Stimulated activated CD4-positive, alpha-beta T cell treated with anti-CD3 and anti-CD28 coated beads, TNF-alpha, amount 100 ng/mL, for 48 hours (primary cell): ENCODE measurements around the gene UNC45A.
A peak's percentile ranks its signal among the peaks of the same experiment; 100 is the strongest.
"Not testable (repeated sequence)": the region's sequence is repeated elsewhere in the genome, so short reads cannot be mapped to it uniquely, and the experiment has no call there.

ENCODE experiments used
- DNase-seq, 3 donors: peaks; one replicate each; pipeline ENCODE4 v3.0.0-alpha.2; 2020; ENCODE audit warnings: low read depth in 3 of 3

Gene UNC45A, protein sequence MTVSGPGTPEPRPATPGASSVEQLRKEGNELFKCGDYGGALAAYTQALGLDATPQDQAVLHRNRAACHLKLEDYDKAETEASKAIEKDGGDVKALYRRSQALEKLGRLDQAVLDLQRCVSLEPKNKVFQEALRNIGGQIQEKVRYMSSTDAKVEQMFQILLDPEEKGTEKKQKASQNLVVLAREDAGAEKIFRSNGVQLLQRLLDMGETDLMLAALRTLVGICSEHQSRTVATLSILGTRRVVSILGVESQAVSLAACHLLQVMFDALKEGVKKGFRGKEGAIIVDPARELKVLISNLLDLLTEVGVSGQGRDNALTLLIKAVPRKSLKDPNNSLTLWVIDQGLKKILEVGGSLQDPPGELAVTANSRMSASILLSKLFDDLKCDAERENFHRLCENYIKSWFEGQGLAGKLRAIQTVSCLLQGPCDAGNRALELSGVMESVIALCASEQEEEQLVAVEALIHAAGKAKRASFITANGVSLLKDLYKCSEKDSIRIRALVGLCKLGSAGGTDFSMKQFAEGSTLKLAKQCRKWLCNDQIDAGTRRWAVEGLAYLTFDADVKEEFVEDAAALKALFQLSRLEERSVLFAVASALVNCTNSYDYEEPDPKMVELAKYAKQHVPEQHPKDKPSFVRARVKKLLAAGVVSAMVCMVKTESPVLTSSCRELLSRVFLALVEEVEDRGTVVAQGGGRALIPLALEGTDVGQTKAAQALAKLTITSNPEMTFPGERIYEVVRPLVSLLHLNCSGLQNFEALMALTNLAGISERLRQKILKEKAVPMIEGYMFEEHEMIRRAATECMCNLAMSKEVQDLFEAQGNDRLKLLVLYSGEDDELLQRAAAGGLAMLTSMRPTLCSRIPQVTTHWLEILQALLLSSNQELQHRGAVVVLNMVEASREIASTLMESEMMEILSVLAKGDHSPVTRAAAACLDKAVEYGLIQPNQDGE

DNA sequence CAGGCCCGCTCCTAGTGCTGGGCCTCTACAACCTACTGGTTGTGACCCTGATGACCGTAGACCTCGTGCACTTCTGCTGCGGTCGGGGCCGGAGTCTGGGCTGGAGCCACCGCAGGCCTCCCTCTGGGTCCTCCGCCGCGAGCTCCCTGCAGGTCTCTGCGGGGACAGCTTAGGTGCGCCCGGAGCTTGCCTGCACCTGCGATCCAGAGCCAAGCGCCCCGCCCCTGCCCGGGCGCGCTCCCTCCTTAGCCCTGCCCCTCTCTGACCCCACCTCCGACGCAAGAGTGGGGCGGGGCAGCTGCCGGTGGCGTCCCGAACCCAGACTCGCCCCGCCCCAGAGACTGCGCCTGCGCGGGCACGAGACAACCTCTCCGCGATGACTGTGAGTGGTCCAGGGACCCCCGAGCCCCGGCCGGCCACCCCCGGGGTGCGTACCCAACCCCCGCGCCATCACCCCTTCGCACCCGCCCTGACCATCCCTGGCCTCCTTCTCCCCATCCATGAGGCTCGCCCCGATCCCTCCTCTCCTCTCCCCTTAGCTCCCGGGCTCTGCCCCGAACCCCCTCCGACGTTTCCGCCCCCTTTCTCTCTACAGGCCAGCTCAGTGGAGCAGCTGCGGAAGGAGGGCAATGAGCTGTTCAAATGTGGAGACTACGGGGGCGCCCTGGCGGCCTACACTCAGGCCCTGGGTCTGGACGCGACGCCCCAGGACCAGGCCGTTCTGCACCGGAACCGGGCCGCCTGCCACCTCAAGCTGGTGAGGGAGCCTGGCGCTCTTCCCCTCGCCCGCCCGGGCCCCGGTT is at the start of gene UNC45A:
Gene UNC45A (plus strand): TSS at position 337 of the 803 bp plus-strand sequence. CDS start 40 bp downstream, at position 377.
- DNase-seq: peak; percentile 89 to 98 (median 94)

DNA sequence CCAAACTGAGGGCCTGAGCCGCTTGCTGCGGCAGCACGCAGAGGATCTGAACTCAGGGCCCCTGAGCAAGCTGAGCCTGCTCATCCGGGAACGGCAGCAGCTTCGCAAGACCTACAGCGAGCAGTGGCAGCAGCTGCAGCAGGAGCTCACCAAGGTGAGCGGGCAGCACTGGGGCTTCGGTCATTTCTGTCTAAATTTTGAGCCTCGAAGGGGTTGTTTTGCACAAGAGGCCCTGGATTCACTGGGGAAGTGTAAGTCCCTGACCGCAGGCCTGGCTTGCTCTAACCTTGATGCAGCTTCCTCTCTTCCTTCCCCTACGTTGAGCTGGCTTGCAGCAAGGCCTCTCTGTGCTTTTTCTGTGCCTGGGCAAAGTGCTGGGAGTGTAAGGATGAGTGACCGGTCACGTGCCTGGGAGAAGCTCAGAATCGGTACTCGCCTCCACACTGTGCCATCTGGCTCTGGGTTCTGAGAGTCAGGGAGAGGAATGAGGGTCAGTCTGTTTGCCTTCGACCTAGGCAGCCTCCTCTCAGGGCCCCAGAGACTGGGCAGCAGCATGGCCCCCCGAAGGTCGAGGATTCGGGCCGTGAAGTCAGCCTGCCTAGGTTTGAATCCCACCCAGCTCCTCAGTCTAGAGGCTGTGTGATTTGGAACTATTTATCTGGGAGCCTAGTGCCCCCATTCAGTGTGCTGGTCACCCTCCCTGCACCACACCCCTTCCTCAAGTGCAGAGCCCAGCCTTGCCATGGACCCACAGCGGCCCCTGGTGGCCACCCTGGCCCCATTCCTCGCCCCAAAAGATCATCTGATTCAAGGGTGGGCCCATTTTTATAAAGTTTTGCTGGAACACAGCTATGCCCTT is 49.4 kb upstream of the UNC45A start:
- peak; percentile 56 to 79 (median 68) for DNase-seq

DNA sequence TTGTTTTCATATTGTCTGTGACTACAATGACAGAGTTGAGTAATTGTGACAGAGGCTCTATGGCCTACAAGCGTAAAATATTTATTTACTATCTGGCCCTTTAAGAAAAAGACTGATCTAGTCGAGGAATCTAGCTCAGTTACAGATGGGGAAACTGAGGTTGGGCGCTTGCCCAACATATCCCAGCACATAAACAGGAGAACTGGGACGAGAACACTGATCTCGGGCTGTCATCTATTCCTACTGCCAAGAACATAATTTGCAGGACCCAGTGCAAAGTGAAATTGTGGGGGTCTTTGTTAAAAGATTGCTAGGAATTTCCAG is 48.8 kb upstream of the UNC45A start:
- DNase-seq: no peak

DNA sequence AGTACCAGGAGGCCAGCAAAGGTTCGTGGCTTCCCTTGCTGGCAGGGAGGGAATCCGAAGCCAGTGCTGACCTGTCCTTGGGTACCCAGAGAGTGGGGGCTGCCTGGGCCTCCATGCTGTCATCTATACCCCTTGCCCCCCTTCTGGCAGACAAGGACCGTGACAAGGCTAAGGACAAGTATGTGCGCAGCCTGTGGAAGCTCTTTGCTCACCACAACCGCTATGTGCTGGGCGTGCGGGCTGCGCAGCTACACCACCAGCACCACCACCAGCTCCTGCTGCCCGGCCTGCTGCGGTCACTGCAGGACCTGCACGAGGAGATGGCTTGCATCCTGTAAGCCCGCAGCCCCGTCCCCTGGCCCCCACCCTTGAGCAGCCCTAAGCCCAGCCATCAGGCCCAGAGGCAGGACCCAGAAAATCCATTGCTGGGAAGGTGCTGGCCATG is 48.0 kb upstream of the UNC45A start:
- DNase-seq: no peak

DNA sequence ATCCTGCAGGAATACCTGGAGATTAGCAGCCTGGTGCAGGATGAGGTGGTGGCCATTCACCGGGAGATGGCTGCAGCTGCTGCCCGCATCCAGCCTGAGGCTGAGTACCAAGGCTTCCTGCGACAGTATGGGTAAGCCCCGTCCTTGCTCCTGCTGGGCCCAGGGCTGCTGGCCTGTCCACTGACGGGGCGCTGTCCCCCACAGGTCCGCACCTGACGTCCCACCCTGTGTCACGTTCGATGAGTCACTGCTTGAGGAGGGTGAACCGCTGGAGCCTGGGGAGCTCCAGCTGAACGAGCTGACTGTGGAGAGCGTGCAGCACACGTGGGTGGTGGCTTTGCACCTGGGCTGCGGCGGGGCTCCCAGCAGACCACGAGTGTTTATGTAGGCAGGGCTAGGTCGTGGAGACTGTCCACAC is 45.8 kb upstream of the UNC45A start:
- DNase-seq: no peak

DNA sequence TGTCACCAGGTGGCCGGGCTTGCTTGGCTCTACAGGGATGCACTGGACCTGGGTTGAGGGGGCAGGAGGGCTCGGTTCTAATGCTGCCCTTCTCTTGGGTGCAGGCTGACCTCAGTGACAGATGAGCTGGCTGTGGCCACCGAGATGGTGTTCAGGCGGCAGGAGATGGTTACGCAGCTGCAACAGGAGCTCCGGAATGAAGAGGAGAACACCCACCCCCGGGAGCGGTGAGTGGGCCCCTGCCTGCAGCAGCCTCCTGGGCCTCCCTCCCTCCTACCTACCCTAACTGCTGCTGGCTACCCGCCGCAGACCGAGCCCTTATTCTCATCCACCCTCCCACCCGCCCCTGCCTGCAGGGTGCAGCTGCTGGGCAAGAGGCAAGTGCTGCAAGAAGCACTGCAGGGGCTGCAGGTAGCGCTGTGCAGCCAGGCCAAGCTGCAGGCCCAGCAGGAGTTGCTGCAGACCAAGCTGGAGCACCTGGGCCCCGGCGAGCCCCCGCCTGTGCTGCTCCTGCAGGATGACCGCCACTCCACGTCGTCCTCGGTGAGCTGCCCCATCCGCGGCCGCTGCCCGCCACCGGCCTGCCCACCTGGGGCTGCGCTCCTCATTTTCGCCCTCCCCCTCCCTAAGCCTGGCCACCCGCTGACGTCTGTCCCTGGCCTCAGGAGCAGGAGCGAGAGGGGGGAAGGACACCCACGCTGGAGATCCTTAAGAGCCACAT is 45.2 kb upstream of the UNC45A start:
- DNase-seq: no peak

DNA sequence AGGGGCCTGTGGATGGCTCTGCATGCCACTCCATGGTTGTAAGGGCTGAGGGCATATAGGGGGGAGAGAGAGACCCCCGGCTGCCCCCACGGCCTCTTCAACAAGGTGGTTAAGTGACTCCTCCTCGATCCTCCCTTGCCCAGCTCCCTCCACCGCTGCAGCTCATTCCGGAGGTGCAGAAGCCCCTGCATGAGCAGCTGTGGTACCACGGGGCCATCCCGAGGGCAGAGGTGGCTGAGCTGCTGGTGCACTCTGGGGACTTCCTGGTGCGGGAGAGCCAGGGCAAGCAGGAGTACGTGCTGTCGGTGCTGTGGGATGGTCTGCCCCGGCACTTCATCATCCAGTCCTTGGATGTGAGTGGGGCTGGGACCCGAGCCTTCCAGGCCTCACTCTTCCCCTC is 44.2 kb upstream of the UNC45A start:
- no peak for DNase-seq

DNA sequence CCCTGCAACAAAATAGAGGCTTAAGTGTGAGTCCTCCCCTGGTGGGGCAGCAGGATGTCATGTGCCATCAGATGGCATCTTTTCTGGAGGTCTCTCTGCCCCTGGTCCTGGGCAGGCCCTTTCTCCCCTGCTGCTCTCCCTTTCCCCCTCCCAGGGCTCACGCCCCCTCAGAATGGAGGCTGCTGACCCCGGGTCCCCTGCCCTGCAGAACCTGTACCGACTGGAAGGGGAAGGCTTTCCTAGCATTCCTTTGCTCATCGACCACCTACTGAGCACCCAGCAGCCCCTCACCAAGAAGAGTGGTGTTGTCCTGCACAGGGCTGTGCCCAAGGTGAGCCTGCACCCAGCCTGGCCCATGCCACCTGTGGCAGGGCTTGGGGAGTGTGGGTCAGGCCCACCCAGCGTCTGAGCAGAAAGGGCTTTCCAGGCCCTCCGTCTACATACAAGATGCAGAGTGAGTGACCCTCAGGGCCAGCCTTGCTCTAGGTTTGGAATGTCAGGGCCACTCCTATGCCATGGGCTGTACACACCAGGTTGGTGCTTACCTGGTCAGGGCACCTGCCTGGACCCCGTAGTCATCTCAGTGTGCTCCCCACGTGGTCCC is 43.6 kb upstream of the UNC45A start:
- no peak for DNase-seq

DNA sequence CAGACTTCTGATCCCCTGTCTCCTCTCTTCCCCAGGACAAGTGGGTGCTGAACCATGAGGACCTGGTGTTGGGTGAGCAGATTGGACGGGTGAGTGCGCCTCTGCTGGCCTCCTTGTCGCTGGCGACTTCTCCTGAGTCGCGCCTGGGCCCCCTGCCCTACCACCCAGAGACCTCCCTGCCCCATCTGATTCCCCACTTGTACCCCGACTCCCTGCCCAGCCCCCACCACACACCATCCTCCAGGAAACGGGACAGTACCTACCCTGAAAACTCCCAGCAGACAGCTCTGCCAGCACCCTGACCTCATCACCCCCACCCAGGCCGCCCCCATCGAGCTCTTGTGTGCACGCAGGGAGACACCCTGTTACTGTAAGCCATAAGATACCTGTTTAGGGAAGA is 43.1 kb upstream of the UNC45A start:
- DNase-seq: no peak

DNA sequence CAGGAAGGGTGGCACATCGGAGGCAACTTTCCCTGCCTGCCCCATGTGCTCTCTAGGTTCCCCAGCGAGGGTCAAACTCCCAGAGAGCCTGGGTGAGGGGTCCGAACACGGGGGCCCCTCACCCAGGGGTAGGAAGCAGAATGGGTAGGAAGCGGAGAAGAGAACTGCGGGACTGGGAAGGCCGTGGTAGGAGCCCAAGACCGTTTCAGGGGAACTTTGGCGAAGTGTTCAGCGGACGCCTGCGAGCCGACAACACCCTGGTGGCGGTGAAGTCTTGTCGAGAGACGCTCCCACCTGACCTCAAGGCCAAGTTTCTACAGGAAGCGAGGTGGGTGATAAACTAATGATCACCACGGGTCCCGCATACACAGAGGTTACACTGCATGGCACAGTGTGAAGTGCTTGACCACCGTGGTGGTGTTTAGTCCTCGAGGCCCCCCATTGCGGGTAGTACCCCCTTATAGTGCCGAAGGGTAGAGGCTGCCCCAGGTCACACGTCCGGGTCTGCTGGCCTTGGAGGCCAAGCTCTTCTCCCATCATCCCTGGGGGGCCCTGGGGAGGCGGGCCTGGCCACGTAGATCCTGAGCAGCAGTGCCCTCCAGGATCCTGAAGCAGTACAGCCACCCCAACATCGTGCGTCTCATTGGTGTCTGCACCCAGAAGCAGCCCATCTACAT is 42.4 kb upstream of the UNC45A start:
- no peak for DNase-seq

DNA sequence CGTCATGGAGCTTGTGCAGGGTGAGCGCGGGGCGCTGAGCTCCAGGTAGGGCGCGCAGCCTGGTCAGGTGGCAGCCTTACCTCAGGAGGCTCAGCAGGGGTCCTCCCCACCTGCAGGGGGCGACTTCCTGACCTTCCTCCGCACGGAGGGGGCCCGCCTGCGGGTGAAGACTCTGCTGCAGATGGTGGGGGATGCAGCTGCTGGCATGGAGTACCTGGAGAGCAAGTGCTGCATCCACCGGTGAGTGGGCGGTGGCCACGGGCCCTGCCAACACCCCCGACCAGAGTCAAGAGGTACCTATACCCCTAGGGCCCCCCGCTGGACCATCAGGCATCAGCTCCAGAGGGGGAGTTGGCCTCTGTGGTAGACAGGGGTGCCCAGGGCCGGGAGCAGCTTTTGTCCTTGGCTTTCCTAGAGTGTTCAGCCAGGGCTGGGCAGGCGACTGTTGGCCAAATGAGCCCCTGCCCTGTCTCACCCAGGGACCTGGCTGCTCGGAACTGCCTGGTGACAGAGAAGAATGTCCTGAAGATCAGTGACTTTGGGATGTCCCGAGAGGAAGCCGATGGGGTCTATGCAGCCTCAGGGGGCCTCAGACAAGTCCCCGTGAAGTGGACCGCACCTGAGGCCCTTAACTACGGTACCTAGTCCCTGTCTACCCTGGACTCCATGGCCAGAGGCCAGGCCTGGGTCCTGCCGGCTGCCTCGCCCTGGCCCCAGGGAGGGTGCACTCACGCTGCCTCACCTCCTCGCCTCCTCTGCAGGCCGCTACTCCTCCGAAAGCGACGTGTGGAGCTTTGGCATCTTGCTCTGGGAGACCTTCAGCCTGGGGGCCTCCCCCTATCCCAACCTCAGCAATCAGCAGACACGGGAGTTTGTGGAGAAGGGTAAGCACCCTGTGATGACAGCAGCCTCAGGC is 41.7 kb upstream of the UNC45A start:
- no peak for DNase-seq

DNA sequence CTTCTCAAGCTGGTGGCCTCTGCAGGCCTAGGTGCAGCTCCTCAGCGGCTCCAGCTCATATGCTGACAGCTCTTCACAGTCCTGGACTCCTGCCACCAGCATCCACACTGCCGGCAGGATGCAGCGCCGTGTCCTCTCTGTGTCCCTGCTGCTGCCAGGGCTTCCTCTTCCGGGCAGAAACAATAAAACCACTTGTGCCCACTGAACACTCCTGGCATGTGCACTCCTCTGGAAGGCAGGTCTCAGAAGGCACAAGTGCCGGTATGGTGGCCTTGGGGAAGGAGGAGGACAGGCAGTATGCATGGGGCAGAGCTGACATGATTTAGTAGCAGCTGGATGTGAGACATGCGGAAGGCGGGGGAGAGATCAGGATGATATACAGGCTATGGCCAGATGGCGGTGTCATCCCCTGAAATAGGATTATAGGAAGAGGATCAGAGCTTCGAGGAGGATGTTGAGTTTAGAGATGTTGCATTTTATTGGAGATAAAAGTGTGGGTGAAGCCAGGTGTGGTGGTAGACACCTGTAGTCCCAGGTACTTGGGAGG is 39.4 kb upstream of the UNC45A start:
- DNase-seq: no peak

DNA sequence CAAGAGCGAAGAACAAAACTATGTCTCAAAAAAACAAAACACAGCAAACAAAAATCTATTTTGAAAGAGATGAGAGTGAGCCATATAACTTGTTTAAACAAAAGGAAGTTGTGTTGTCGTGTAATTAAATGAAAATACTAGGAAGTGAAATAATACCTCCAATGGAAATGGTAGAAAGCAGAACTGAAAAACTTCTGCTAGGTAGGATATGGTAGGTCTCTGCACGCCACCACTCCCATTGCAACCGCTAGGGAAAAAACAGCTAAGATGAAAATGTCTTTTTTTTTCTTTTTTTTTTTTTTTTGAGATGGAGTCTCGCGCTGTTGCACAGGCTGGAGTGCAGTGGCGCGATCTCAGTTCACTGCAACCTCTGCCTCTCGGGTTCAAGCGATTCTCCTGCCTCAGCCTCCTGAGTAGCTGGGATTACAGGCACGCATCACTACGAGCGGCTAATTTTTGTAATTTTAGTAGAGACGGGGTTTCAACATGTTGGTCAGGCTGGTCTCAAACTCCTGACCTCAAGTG is 37.9 kb upstream of the UNC45A start:
- not testable (repeated sequence) for DNase-seq

DNA sequence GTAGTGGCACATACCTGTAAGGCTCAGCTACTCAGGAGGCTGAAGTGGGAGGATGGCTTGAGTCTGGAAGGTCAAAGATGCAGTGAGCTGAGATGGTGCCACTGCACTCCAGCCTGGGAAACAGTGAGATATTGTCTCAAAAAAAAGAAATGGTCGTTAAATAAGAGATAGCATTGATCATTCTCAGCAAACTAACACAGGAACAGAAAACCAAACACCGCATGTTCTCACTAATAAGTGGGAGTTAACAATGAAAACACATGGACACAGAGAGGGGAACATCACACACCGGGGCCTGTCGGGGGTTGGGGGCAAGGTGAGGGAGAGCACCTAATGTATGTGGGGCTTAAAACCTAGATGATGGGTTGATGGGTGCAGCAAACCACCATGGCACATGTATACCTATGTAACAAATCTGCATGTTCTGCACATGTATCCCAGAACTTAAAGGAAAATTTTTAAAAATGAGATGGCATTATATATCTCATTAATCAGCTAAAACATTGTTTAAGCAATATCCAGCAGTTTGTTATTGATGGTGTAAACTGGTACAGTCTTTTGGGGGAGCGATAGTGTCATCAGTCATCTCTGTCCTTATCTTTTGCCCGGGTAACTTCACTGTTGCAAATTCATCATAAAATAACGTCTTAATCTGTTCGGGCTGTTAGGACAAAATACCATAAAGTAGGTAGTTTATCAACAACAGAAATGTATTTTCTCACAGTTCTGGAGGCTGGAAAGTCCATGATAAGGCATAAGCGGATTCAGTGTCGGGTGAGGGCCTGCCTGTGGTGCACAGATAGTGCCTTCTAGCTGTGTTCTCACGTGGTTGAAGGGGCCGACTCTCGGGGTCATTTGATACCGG is 33.7 kb upstream of the UNC45A start:
- DNase-seq: no peak

DNA sequence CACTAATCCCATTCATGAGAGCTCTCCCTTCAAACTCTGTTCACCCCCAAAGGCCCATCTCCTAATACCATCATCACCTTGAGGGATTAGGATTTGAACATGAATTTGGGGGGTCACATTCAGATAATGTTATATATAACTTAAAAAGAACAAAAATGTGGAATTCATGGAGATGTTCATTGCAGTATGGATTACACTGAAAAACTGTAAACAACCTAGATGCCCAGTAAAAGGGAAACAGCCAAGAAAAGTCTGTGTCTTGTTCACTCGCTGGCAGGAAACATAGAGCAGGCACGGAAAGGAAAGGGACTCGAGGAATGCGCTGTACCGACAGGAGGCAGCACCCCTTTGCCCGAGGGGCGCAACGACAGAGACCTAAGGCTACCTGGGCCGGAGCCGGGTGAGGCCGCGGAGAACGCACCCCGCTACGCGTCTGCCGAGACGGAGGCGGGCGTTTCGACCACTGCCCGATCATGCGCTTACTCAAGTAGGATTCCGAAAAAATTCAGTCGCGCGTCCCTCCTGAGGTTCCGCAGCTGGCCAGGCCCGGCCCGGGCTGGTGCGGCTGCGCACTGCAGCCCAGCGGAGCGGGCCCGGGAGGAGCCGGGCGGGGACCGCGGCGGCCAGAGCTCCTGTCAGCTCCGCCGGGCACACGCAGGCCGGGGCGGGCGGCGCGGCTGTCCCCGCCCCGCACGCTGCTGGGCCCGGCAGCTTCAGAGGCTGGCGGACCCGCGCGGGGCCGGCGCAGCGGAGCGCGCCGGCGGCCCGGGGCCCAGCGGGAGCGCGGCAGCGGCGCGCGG is 32.8 kb upstream of the UNC45A start:
- peak; percentile 45 to 59 (median 47) for DNase-seq
